NB4 (cell line): ENCODE data around the gene SULT4A1.

ENCODE experiments used
- CTCF ChIP-seq: IDR thresholded peaks from one replicate; pipeline ENCODE4 v1.5.1; 2012; ENCODE audit warnings: low read depth, low read length
- MAX ChIP-seq: IDR thresholded peaks from 2 replicates; pipeline ENCODE4 v1.6.1; 2011; ENCODE audit warnings: low read depth, low read length
- MYC ChIP-seq: IDR thresholded peaks from 2 replicates; pipeline ENCODE4 v1.6.1; 2011; ENCODE audit warnings: low read depth, low read length
- POLR2A ChIP-seq: IDR thresholded peaks from 2 replicates; pipeline ENCODE4 v1.6.1; 2011; ENCODE audit warnings: mild to moderate bottlenecking; ENCODE audit not compliant: insufficient read length; ENCODE audit errors: extremely low read depth

GRCh38 chr22:43881091-43882061 lies 19.1 kb upstream of the SULT4A1 start:
- TF ChIP-seq POLR2A (no peak), CTCF (no peak), MAX (no peak), MYC (no peak)
